Activated T-helper 1 cell treated with anti-CD3 and anti-CD28 coated beads, Interleukin-12 subunit alpha, Interleukin-12 subunit beta, Interleukin-2, Interleukin-4 antibody, amounts not matched to agents 30 ng/mL and 10 ng/mL and 1 ng/mL, durations not matched to agents 14 hours and 24 hours and 36 hours (primary cell): ENCODE data around the gene ANP32D. TPM values are rescaled to one million over a fixed set of nuclear protein-coding genes. Genes with fewer than 3 reads are reported as not detected.
"Not testable (repeated sequence)": the region's sequence is repeated elsewhere in the genome, so short reads cannot be mapped to it uniquely, and the experiment has no call there.

Source experiments
- DNase-seq: peaks from one replicate; pipeline ENCODE4 v3.0.0; 2021; ENCODE audit warnings: low spot score
- H3K27ac Mint-ChIP-seq: one replicate; pipeline ENCODE4 v1.8.0; 2021; ENCODE audit warnings: mild to moderate bottlenecking, mixed read lengths
- H3K27me3 Mint-ChIP-seq: one replicate; pipeline ENCODE4 v1.8.0; 2022; ENCODE audit warnings: mild to moderate bottlenecking, moderate library complexity, mixed read lengths; ENCODE audit not compliant: insufficient read depth
- H3K36me3 Mint-ChIP-seq: one replicate; pipeline ENCODE4 v1.8.0; 2021; ENCODE audit warnings: low read depth, mixed read lengths
- H3K4me1 Mint-ChIP-seq: one replicate; pipeline ENCODE4 v1.8.0; 2021; ENCODE audit warnings: low read depth, mixed read lengths
- H3K4me3 Mint-ChIP-seq: one replicate; pipeline ENCODE4 v1.8.0; 2021; ENCODE audit warnings: mild to moderate bottlenecking, moderate library complexity, mixed read lengths
- H3K9me3 Mint-ChIP-seq: one replicate; pipeline ENCODE4 v1.8.0; 2021; ENCODE audit warnings: mixed read lengths
- intact Hi-C: fragments of 100-400 bp; cut with micrococcal nuclease; formaldehyde crosslinking; loops from one replicate; pipeline ENCODE4 v1.15.1; 2024
- total RNA-seq: library from RNA; stranded (reverse); gene quantifications from 2 replicates; pipeline ENCODE4 v1.2.3, GENCODE V29; 2022

The ANP32D gene
- total RNA-seq, 1 donor from 2014 or later, result not detected

DNA sequence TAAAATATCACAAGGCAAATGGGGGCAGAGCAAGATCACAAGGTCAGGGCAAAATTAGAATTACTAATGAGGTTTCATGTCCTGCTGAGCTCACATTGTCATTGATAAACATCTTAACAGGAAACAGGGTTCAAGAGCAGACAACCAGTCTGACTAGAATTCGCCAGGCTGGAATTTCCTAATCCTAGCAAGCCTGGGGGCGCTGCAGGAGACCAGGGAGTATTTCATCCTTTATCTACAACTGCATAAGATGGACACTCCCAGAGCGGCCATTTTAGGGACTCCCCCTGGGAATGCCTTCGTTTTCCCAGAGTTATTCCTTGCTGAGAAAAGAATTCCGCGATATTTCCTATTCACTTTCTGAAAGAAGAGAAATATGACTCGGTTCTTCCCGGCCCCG lies 3.3 kb upstream of the ANP32D start:
- H3K4me3 Mint-ChIP-seq, H3K27ac Mint-ChIP-seq, intact Hi-C loops, H3K36me3 Mint-ChIP-seq, H3K27me3 Mint-ChIP-seq, DNase-seq, H3K4me1 Mint-ChIP-seq: not testable (repeated sequence)
- H3K9me3 Mint-ChIP-seq, result peaks cover 36% of the 10 kb centered on the region

DNA sequence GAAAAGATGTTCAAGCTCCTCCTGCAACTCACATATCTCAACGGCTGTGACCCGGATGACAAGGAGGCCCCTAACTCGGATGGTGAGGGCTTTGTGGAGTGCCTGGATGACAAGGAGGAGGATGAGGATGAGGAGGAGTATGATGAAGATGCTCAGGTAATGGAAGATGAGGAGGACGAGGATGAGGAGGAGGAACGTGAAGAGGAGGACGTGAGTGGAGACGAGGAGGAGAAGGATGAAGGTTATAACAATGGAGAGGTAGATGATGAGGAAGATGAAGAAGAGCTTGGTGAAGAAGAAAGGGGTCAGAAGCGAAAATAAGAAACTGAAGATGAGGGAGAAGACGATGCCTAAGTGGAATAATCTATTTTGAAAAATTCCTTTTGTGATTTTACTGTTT lies 702 bp downstream of the ANP32D start:
- Mint-ChIP-seq H3K36me3 (no peaks in the 10 kb centered on the region), H3K4me3 (no peak overlapping the region), H3K27ac (no peak overlapping the region), H3K27me3 (peaks cover 2% of the 10 kb centered on the region), H3K4me1 (no peaks in the 10 kb centered on the region), H3K9me3 (peaks cover 30% of the 10 kb centered on the region)
- DNase-seq, result no peak
- intact Hi-C loops, result no loop called here

DNA sequence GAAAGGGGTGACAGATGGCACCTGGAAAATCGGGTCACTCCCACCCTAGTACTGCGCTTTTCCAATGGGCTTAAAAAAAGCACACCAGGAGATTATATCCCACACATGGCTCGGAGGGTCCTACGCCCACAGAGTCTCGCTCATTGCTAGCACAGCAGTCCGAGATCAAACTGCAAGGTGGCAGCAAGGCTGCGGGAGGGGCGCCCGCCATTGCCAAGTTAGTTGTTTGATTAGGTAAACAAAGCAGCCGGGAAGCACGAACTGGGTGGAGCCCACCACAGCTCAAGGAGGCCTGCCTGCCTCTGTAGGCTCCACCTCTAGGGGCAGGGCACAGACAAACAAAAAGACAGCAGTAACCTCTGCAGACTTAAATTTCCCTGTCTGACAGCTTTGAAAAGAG lies 2.1 kb downstream of the ANP32D start:
- H3K36me3 Mint-ChIP-seq, H3K4me1 Mint-ChIP-seq, H3K27me3 Mint-ChIP-seq, H3K27ac Mint-ChIP-seq, H3K4me3 Mint-ChIP-seq, DNase-seq, intact Hi-C loops: not testable (repeated sequence)
- peaks cover 20% of the 10 kb centered on the region for H3K9me3 Mint-ChIP-seq

DNA sequence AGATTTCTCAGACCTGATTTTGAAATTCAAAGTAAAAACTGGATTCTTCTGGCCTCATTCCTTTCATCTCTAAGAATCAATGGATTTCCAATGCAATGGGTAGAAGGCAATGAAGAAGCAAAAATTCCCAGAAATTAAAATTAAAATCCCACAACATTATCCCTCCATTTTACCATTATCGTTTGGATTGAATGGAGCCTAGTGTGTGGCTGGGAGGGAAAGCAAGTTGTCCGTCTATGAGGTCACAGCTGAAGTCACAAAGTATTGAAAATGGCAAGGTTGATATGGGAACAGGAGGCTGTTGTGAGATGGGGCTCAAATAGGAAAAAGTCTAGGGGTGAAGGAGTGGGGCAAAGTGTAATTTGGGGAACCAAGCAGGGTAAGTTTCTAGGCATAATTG lies 9.8 kb downstream of the ANP32D start, which contains the start of gene C12orf54:
Gene C12orf54 (plus strand): TSS at position 301 of the 400 bp plus-strand sequence. CDS start 799 bp downstream, outside the sequence.
- Mint-ChIP-seq H3K4me3 (no peak within 1 kb of the TSS), H3K4me1 (no peaks in the 10 kb centered on the region), H3K27ac (no peak within 1 kb of the TSS), H3K27me3 (no peaks in the 10 kb centered on the region), H3K36me3 (no peaks in the 10 kb centered on the region), H3K9me3 (peaks cover 6% of the 10 kb centered on the region)
- intact Hi-C loops, result no loop called here
- DNase-seq, result no peak

DNA sequence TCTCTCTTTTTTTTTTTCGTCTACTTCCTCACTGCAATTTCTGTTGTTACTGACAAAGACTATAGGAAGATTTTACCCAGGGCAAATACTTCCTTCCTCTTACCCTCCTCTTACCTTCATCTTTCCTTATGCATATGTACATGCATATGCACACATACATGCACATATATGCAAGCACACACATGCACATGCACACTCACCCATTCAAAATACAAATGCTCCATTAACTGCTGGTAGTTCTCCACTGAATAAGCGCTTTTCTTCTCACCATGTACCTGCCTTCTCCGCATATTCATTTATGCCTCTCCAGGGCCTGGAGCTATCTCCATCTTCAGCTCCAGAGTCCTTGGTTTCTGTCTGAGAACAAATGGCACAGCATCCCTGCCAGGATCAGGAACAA lies 10.6 kb downstream of the ANP32D start:
- Mint-ChIP-seq H3K9me3 (peaks cover 6% of the 10 kb centered on the region), H3K4me3 (no peak overlapping the region), H3K4me1 (no peaks in the 10 kb centered on the region), H3K36me3 (no peaks in the 10 kb centered on the region), H3K27ac (no peak overlapping the region), H3K27me3 (no peaks in the 10 kb centered on the region)
- DNase-seq, result no peak
- intact Hi-C loops, result no loop called here

DNA sequence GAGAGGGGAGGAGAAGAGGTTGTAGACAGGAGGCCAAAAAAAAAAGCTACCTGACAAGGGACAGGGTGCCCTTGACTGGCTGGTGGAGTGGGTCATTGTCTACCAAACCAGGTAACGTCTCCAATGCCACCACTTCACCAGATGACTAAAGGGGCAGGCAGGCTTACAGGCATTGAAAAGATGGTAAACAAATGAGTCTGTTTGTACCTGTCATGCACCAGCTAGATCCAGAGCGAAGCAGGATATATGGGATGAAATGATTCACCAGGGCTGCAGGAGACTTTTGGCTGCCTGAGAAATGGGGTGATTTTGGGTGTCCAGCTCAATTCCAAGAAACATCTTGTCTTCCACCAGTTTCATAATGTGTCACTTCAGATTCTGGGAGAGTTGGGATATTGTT lies 13.9 kb downstream of the ANP32D start:
- intact Hi-C loops, result no loop called here
- DNase-seq, result no peak
- no peak overlapping the region for H3K4me3 Mint-ChIP-seq
- H3K27me3 Mint-ChIP-seq, result no peaks in the 10 kb centered on the region
- H3K9me3 Mint-ChIP-seq, result no peaks in the 10 kb centered on the region
- H3K27ac Mint-ChIP-seq, result no peak overlapping the region
- H3K4me1 Mint-ChIP-seq, result no peaks in the 10 kb centered on the region
- no peaks in the 10 kb centered on the region for H3K36me3 Mint-ChIP-seq

DNA sequence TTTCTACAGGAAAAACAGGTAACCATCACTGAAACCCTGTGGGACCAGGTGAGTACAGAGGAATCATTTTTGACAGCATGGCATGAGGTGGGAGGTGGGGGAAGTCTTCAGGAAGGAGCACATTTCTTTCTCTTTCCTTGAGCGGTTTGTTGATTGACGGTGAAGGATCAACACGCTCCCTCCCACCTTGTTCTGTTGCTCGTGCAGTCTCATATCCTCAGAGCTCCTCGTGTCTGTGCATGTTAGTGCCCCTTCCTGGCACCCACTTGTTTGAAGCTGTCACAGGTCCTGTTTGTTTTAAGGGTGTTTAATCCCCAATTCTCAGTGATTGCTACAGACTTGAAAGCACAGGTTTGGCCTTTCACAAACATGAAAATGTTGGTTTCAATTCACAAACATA lies 14.3 kb downstream of the ANP32D start:
- Mint-ChIP-seq H3K9me3 (no peaks in the 10 kb centered on the region), H3K36me3 (no peaks in the 10 kb centered on the region), H3K4me3 (no peak overlapping the region), H3K27ac (no peak overlapping the region), H3K4me1 (no peaks in the 10 kb centered on the region), H3K27me3 (no peaks in the 10 kb centered on the region)
- intact Hi-C loops, result no loop called here
- no peak for DNase-seq

DNA sequence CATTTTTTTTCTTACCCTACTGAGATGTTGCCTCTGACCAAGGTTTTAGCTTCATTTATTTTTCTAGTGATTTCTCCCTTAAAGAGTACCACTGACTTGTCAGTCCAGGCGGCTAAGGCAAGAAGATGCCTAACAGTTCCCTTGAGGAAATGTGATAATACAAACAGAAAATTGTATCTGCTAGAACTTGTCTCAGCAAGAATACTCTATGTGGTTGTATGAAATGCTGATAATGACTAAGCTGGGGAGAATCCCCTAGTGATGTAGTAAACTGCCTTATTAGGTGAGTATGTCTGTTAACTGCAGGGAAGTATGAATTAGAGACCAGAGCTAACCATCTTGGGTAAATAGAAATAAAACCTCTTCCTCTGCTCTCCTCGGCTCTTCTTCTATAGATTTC lies 16.7 kb downstream of the ANP32D start:
- Mint-ChIP-seq H3K4me3 (no peak overlapping the region), H3K27me3 (no peaks in the 10 kb centered on the region), H3K27ac (no peak overlapping the region), H3K36me3 (no peaks in the 10 kb centered on the region), H3K9me3 (no peaks in the 10 kb centered on the region), H3K4me1 (no peaks in the 10 kb centered on the region)
- intact Hi-C loops, result no loop called here
- DNase-seq, result no peak

DNA sequence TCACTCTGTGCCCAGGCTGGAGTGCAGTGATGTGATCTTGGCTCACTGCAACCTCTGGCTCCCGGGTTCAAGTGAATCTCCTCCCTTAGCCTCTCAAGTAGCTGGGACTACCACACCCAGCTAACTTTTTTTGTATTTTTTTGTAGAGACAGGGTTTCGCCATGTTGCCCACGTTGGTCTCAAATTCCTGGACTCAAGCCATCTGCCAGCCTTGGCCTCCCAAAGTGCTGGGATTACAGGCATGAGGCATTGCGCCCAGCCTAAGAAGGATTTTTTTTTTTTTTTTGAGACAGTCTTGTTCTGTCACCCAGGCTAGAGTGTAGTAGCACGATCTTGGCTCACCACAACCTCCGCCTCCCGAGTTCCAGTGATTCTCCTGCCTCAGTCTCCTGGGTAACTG lies 17.1 kb downstream of the ANP32D start:
- H3K4me1 Mint-ChIP-seq, H3K4me3 Mint-ChIP-seq, H3K9me3 Mint-ChIP-seq, H3K27me3 Mint-ChIP-seq, H3K36me3 Mint-ChIP-seq, intact Hi-C loops, DNase-seq, H3K27ac Mint-ChIP-seq: not testable (repeated sequence)

DNA sequence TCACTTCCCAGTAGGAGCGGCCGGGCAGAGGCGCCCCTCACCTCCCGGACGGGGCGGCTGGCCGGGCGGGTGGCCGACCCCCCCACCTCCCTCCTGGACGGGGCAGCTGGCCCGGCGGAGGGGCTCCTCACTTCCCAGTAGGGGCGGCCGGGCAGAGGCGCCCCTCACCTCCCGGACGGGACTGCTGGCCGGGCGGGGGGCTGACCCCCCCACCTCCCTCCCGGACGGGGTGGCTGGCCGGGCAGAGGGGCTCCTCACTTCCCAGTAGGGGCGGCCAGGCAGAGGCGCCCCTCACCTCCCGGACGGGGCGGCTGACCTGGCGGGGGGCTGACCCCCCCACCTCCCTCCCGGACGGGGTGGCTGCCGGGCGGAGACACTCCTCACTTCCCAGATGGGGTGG lies 27.9 kb downstream of the ANP32D start:
- H3K4me1 Mint-ChIP-seq, H3K27ac Mint-ChIP-seq, intact Hi-C loops, H3K27me3 Mint-ChIP-seq, H3K4me3 Mint-ChIP-seq, H3K9me3 Mint-ChIP-seq, DNase-seq, H3K36me3 Mint-ChIP-seq: not testable (repeated sequence)

DNA sequence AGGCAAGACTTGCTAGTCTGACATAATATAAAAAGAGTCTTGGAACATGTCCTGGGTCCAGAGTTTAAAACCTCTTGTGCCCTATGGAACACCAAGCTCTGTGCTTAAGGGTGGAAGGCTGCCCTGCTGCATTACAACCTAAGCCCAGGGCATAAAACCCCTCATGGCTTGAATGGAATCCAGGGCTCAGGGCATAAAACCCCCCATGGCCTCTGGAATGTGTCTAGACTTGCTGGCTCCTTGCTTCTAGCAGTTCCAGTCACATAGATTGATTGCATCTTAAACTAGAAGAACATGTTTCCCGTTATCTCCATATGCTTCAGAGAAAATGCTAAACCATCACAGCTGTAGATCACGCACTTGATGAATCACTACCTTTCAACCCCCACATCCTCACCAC lies 34.5 kb downstream of the ANP32D start:
- H3K4me3 Mint-ChIP-seq, H3K9me3 Mint-ChIP-seq, DNase-seq, H3K27me3 Mint-ChIP-seq, intact Hi-C loops, H3K36me3 Mint-ChIP-seq, H3K4me1 Mint-ChIP-seq, H3K27ac Mint-ChIP-seq: not testable (repeated sequence)

DNA sequence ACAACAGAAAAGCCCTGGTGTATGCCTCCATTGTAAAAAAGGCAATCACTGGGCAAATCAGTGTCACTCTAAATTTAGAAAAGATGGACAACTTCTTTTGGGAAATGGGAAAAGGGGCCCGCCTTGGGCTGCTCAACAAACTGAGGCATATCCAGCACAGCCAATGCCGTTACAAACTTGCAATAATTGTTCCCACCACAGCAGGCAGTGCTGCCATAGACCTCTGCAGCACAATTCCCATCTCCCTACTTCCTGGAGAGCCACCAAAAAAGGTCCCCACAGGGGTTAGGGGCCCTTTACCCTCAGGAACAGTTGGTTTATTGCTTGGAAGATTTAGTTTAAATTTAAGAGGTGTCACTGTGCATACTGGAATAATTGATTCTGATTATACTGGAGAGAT lies 36.6 kb downstream of the ANP32D start:
- Mint-ChIP-seq H3K27ac (no peak overlapping the region), H3K27me3 (no peaks in the 10 kb centered on the region), H3K4me3 (no peak overlapping the region), H3K9me3 (no peaks in the 10 kb centered on the region), H3K36me3 (no peaks in the 10 kb centered on the region), H3K4me1 (no peaks in the 10 kb centered on the region)
- DNase-seq, result no peak
- intact Hi-C loops, result no loop called here

DNA sequence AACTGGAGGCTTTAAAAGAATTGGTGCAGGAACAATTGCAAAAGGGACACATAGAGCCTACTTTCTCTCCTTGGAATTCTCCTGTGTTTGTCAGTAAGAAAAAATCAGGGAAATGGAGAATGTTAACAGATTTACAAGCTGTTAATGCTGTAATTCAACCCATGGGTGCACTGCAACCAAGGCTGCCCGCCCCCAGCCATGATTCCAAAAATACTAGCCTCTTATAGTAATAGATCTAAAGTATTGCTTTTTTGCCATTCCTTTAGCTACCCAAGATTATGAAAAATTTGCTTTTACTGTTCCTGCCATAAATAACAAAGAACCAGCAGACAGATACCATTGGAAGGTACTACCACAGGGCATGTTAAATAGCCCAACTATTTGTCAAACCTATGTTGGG lies 37.8 kb downstream of the ANP32D start:
- Mint-ChIP-seq H3K4me1 (no peaks in the 10 kb centered on the region), H3K9me3 (no peaks in the 10 kb centered on the region), H3K27me3 (no peaks in the 10 kb centered on the region), H3K36me3 (no peaks in the 10 kb centered on the region), H3K4me3 (no peak overlapping the region), H3K27ac (no peak overlapping the region)
- intact Hi-C loops, result no loop called here
- no peak for DNase-seq

DNA sequence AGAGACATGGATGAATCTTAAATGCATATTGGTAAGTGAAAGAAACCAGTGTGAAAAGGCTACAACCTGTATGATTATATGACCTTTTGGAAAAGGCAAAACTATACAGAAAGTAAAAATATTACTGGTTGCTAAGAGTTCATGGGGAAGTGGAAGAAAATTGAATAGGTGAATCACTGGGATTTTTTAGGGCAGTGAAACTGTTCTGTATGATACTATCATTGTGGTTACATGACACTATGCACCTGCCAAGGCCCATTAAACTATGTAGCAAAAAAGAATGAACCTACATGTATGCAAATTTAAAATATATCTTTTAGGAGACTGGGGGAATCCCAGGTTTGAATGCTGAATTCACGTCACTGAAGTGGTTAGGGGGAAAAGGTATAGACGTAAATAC lies 40.5 kb downstream of the ANP32D start:
- H3K4me3 Mint-ChIP-seq, result no peak overlapping the region
- no peak overlapping the region for H3K27ac Mint-ChIP-seq
- H3K36me3 Mint-ChIP-seq, result no peaks in the 10 kb centered on the region
- H3K27me3 Mint-ChIP-seq, result no peaks in the 10 kb centered on the region
- no peaks in the 10 kb centered on the region for H3K4me1 Mint-ChIP-seq
- no peak for DNase-seq
- intact Hi-C loops, result no loop called here
- H3K9me3 Mint-ChIP-seq, result no peaks in the 10 kb centered on the region
